DMS153 (cell line): ENCODE results near the gene DNAAF5.

Source experiments
- DNase-seq: peaks from one replicate; lab custom pipeline; 2025; lab: John Stamatoyannopoulos, UW

Gene DNAAF5

DNA sequence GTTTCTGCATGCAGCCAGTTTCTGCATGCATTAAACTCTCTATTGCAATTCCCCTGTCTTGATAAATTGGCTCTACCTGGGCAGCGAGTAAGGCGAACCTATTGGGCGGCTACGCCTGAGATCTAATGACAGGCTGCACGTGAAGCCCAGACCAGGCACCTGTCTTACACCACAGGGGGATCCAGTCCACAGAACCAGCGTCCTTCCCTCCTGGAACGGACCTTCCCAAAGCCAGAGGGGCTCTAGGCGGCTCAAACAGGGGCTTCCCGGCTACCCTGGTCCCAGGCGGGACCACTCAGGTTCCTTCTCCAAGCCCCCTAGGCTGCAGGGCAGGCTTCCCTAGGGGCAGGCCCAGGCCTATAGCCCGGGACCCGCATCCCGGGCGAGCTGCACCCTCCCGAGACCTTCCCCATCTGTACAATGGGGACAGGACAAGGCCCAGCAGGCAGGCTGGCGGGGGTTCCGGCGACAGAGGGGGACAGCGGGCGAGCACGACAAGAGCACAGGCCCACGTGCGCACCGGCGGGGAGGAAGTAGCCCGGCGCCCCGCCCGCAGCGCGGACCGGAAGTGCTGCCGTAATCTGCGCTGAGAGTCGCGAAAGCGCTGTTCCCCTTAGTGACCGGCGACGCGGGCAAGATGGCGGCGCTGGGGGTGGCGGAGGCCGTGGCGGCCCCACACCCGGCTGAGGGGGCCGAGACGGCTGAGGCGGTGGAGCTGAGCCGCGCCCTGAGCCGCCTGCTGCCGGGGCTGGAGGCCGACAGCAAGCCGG is at the start of gene DNAAF5:
DNAAF5 (plus strand) TSS at position 616 of the 770 bp plus-strand sequence; CDS start at position 638, 22 bp downstream.
- DNase-seq = peak; percentile 78

DNA sequence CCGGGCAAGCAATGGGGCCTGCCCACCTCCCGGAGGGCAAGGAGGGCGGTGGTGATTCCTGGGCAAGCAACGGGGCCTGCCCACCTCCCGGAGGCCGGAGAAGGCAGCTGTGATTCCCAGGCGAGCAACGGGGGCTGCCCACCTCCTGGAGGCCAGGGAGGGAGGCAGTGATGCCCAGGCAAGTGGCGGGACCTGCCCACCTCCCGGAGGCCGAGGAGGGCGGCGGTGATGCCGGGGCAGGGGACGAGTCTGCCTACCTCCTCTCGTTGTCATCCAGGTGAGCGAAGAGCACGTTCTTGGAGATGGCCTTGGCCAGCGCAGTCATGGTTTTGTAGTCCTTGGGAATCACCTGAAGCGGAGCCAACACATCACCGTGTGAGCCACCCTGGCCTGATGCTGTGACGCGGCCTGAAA is 49.5 kb upstream of the DNAAF5 start:
- no peak for DNase-seq

DNA sequence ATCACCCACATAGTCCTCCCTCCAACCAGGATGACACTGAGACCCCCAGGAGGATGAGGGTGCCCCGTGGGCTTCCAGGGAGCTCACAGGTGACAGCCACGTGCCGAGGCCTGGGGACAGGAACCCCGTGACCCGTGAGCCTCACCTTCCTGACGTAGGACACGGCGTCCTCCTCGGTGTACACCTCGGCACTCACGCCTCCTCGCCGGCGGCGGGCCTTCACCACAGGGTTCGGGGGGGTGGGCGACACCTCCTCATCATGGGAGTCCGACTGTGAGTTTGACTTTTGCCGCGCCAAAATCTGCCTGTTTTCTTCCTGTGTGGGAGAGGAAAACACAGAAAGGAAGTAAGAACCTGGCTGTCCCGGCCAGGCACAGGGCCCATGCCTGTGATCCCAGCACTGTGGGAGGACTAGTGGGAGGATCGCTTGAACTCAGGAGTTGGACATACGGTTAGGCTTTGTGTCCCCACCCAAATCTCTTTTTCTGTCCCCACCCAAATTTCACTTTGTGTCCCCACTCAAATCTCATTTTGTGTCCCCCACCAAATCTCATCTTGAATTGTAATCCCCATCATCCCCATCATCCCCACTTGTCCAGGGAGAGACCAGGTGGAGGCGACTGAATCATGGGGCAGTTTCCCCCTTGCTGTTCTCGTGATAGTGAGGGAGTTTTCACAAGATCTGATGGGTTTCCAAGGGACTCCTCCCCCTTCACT is 45.9 kb upstream of the DNAAF5 start:
- no peak for DNase-seq

DNA sequence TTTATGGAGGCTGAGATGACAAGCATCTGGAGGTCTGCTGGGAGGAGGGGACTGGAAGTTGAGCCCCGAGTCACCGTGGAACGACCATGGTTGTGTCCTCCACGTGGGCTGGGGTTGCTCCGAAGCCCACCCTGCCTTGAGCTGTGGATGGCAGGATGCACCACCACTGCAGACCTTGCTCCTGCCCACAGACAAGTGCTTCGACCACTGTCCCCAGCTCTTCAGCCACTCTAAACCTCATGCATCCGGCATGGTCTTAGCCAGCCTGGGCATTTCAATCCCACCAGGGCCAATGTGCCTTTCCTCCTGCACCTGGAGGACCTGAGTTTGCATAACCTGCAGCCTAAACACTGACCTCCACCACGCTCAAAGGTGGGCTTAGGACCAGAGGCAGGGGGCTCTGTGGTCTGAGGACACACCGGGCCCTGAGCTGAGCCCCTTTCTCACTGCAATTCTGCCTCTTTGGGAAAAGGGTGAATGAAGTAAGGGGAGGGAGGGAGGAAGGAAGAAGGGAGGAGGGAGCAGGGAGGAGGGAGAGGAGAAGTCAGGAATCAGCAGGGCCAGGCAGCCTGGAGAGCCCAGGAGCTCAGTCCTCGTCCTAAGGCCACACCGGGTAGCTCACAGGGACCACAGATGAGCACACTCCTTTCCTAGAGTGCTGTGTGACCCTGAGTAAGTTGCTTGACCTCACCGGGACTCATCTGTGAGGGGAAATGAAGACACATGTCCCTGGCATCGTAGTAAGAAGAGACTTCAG is 44.8 kb upstream of the DNAAF5 start:
- DNase-seq = no peak

DNA sequence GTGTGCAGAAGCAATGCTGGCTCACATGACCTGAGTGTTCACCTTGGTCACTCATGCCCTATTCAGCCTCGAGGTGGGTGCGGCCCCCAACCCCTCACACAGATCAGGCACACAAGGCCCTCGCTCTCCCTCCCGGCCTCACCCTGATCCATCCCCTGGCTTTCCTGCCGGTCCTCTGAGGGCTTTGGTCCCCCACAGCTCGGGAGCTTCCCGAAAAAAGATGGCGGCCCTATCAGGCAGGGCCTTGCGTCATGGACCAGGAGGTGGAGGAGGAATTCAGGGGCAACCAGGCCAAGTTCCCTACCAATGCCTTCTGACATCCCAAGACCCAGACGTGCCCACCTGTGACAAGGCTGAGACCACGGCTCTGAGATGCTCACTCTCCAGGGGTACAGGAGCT is 43.7 kb upstream of the DNAAF5 start:
- no peak for DNase-seq

DNA sequence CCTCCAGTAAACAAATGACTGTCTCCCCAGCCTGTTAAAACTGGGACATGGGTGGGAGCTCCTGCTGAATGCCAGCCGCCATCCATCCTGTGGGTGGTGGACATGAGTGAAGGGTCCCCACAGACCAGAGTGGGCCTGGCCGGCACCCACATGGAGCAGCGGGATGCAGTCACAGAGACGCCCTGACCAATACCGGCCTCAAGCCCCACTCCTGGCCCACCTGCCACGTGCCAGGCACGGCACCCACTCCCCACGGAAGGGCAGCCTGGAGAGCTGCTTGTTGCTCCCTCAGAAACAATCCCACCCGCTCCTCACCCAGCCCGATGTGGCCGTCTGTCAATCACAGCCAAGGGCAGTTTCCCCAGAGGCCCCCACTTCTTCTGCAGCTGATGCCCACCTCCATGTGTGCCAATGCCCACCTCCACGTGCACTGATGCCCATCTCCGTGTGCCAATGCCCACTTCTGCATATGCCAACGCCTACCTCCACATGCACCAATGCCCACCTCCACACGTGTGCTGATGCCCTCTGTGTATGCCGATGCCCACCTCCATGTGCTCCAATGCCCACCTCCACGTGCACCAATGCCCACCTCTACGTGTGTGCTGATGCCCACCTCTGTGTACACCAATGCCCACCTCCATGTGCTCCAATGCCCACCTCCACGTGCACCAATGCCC is 42.8 kb upstream of the DNAAF5 start:
- no peak for DNase-seq

DNA sequence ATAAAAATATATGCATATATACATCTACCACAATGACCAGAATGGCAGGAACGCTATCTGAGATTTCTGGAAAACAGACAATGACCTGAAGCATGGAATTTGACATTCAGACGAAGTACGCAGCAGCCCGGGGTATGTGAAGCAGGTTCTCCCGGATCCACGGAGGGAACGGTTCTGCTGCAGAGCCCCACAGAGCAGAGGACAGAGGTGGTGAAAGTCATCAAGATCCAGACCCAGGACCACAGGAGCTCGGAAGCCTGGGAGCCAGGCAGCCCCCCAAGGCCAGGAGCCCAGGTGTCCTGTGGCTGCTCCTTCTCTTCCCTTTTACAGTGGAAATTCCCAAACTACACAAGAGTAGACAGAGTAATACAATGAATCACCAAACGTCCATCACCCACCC is 42.1 kb upstream of the DNAAF5 start:
- DNase-seq = no peak

DNA sequence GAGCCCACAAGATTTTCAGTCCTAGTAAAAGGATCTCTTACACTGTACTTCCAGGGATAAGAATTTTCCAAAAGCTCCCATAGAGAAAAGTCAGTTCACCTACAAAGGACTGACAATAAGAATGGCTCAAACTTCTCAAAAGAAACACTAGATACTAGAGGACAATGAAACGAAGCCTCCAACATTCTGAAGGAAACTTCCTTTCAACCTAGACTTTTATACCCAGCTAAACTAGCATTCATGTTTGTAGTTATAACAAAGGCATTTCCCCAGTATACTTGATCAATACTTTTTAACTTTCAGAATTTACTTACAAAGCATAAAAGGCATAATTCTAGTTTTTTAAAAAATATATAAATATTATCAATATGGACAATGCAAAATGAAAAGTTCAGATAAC is 41.0 kb upstream of the DNAAF5 start:
- no peak for DNase-seq

DNA sequence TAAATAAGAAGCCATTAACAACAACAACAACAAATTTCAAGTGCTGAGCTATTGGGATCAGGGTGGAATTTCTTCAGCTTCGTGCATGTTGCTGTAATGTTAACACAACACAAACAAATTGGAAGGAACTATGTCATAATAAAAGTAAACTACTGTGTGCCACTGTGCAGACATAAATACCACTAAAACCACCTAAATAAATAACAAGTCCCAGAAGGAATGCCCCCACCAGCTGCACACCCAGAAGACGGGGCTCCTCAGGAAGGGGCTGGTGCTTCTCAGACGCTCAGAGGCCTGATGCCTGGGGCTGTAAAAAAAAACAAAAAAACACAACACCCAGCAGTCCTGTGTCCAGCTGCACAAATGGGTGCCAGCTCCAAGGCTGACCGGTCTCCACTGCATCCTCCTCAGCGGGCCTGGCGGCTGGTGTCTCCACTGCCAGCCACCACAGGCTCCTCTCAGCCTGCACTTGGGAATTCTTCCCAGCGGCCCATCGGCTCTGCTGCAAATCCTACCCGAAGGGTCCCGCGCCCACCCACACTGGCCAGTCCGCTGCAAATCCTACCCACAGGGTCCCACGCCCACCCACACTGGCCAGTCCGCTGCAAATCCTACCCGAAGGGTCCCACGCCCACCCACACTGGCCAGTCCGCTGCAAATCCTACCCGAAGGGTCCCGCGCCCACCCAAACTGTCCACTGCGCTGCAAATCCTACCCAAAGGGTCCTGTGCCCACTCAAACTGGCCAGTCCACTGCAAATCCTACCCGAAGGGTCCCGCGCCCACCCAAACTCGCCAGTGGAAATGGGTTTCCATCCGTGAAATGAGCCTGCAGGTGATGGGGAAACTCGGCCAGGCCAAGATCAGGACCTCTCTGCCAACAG is 35.8 kb upstream of the DNAAF5 start:
- DNase-seq = no peak

DNA sequence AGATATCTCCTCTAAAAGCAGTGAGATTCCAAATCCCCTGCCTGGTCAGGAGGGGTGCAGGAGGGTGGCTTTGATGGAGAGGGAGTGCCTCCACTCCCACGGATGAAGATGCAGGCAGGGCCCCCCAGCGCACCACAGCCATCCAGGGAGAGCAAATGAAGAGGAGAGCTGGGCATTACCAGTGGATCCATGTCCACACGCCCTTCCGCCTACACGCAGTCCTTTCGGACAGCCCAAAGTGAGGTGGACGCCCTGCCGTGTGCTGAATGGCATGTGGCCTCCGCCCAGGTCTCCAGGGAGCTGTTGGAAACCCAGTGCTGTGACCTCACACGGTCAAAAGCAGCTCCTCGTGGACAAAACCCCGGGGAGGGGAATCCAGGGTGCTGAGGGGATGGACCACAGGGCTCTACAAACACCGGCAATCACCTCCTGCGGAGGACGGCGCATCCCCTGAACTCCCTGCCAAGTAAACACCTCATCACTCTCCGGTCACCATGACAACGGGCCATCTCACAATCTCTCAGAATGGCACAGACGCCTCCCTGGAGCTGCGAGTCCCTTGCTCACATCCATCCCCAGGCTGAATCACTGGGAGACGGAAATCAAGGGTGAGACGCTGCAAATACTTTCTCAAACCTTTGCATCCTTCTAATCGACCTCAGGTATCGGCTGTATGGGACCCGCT is 35.0 kb upstream of the DNAAF5 start:
- no peak for DNase-seq

DNA sequence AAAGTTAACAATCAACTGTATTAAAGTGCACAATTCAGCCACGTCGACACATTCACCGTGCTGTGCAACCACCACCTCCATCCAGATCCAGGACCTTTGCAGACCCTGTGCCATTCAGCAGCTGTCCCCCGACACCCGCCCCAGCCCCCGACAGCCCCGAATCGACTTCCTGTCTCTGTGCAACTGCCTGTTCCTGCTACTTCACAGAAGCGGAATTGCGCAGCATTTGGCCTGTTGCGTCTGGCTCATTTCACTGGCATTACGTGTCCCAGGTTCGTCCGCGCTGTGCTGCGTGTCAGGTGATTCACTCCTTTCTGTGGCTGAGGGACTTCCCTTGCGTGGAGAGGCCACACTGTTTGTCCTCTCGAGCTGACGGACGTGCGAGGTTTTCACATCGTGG is 33.2 kb upstream of the DNAAF5 start:
- DNase-seq = no peak

DNA sequence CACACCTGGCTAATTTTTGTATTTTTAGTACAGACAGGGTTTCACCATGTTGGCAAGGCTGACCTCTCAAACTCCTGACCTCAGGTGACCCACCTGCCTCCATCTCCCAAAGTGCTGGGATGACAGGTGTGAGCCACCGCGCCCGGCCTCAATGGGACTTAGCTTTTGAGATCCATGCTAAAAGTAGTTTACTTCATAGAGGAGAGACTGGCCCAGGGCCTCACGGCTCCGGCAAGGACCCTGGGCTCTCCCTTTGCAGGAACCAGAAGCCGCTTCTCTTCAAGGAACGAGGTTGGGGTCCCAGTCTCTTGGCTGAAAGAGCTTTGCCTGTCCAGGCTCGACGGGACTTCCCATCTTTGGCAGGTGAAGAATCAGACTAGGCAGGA is 30.1 kb upstream of the DNAAF5 start:
- DNase-seq = no peak

DNA sequence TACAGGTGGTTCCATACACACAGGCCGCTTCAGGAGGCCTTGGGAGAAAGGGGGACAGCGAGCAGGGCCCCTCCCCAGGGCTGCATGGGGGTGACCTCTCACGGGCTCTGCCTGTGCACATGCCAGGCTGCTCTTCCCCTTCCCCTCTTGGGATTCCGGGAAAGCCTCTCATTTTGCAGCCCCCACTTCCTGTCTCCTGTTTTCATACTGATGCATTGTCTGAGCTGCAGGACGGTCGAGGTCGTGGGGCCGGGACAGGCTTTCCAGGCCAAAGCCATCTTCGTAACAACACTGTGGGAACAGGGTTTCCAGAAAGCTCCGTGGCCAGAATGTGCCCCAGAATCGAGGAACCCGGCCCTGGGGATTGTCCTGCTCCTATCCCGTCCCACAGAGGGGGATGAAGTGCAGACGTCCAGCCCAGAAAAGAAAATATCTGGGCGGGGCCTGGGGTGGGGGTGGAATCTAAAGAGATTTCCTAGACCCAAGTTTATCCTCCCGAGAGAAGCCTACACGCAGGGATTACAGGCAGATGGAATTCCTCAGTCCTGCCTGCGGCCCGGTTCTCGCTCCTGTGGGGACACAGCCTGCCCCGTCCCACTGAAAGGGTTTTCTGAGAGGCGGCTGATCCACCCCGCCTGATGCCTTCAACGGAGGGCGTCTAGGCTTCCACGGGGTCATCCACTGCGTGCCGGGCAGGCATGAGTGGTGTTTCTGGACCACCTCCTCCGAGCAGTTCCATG is 29.5 kb upstream of the DNAAF5 start:
- no peak for DNase-seq

DNA sequence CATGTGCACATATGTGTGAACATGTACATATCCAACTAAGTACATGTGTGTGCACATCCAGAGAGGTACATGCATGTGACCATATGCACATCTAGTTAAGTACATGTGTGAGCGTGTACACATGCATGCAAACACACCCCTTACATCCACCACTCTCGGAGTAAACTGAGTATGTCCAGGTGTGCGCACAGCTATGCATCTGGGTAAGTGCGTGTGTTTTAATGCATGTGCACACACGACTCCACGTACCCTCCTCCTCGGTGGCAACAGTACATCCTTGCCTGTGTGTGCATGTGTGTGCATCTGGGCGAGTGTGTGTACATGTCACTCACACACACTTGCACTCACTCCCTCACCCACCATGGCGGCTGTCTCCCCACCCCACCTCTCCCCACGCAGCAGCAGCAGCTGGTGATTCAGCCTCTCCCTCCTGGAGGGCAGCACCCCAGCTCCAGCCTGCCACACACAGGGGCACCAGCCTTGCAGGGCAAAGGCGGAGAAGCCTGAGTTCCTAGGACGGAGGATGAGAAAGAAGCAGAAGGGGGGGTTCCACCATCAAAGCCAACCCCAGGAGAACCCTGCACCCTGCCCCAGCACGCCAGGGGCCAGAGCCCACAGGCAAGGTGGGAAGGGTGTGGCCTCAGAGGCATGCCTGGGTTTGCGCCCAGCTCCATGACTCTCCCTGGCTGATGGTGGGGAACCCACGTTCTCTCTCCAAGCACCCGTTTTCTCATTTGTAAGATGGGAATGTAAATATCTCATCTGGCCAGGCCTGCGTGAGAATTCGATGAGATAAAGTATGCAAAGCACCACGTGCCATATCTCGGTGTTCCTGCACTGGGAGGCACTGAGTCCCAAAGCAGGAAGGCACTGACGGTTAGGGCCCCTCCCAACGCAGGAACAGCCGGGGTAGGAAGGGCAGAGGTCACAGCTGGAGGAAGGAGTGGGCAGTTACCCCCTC is 27.7 kb upstream of the DNAAF5 start:
- DNase-seq = no peak

DNA sequence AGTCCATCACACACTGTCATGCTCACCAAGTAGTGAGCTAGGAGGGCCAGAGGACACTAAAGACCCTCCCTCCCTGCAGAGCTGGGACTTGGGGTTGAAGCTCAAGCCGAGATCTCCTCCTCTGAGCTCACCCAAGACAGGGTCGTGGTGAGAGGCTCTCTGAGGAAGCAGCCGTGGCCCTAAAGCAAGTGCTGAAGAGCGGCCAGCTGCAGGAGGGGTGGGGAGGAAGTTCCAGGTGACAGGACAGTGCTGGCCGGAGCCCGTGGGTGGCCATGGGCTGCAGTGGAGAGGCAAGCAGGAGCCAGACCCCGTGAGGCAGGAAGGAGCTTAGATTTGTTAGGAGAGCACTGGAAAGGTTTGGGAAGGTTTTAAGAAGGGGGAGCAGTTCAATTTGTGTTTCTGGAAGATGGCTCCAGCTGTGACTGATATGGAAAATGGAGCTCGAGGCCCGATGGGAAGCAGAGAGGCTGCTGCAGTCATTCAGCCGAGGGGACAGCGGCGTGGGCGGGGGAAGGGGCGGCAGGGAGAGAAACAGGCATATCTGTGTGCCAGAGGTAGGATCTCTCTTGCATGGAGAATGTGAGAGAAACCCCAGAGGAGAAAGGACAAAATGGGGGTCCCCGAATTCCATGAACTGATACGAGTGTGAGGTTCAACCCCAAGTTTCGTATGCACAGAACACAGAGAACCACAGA is 26.9 kb upstream of the DNAAF5 start:
- DNase-seq = no peak

DNA sequence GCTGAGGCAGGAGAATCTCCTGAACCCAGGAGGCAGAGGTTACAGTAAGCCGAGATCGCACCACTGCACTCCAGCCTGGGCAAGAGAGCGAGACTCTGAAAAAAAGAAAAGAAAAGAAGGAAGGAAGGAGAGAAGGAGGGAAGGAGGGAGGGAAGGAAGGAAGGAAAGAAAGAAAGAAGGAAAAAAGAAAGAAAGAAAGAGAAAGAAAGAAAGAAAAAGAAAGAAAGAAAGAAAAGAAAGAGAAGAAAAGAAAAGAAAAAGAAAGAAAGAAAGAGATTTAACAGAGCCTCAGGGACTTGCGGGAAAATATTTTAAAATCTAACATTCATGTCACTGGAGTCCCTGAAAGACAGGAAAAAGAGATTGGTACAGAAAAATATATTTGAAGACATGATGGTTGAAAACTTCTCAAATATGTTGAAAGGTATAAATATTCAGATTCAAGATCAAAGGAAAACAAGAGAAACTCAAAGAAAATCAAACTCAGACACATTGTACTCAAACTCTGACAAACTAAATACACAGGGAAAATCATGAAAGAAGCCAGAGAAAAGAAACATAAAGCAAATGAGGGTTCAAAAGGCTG is 25.3 kb upstream of the DNAAF5 start:
- DNase-seq = no peak

DNA sequence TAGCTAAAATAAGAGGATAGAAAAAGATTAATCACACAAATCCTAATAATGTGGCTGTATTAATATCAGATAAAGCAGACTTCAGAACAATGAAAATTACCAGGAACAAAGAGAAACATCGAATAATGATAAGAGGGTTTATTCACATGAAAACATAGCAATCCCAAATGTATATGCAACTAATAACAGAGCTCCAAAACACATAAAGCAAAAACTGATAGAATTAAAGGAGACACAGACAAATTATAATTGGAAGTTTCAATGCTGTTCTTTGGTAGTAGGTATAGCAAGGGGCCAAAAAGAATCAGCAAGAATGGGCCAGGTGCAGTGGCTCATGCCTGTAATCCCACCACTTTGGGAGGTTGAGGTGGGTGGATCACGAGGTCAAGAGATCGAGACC is 23.4 kb upstream of the DNAAF5 start:
- no peak for DNase-seq

DNA sequence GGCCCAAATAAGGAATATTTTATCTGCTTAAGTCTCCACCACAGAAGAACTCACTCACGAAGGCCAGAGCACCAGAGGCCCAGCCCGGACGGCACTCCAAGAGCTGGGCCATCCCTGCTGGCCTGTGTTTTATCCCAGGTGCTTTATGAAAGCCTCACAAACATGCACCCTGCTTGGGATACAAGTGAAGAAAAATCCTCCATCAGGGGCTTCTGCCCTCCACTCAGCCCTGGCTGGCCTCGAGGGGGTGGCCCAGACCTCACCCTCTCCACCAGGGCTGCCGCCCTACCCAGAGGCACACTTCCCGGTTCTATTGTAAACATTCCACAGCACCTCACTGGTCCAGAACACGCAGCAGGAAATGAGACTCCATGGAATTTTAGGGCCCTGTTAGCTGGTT is 19.8 kb upstream of the DNAAF5 start:
- DNase-seq = no peak
